GM21619 (cell line): Measurements from ENCODE around the gene FBN2.

ENCODE experiments used
- ATAC-seq: cut with Tn5 transposase; IDR thresholded peaks from one replicate; pipeline ENCODE4 v1.9.1; 2021; ENCODE audit not compliant: unreplicated experiment

The FBN2 gene

GRCh38 chr5:128538000-128538249 lies at the start of gene FBN2:
Gene FBN2 (minus strand): TSS chr5:128538245. CDS start chr5:128537603, 642 bp downstream.
- ATAC-seq = no peak

GRCh38 chr5:128587275-128587674 lies 49.2 kb upstream of the FBN2 start:
- ATAC-seq = no peak

GRCh38 chr5:128586848-128587247 lies 48.8 kb upstream of the FBN2 start:
- no peak for ATAC-seq

- ATAC-seq = no peak
Measured at GRCh38 chr5:128579639-128580038, 41.6 kb upstream of the FBN2 start.

- ATAC-seq = no peak
Measured at GRCh38 chr5:128579093-128579492, 41.0 kb upstream of the FBN2 start.

- ATAC-seq = no peak
Measured at GRCh38 chr5:128574041-128574440, 36.0 kb upstream of the FBN2 start.

- no peak for ATAC-seq
Measured at GRCh38 chr5:128572930-128573319, 34.9 kb upstream of the FBN2 start.

- no peak for ATAC-seq
Measured at GRCh38 chr5:128572051-128572929, 34.2 kb upstream of the FBN2 start.

GRCh38 chr5:128566178-128566577 lies 28.1 kb upstream of the FBN2 start:
- ATAC-seq = no peak

- no peak for ATAC-seq
Measured at GRCh38 chr5:128559300-128560297, 21.6 kb upstream of the FBN2 start.

- ATAC-seq = no peak
Measured at GRCh38 chr5:128553747-128554146, 15.7 kb upstream of the FBN2 start.

GRCh38 chr5:128551476-128551875 lies 13.4 kb upstream of the FBN2 start:
- ATAC-seq = no peak

GRCh38 chr5:128549496-128549895 lies 11.5 kb upstream of the FBN2 start:
- no peak for ATAC-seq

GRCh38 chr5:128546658-128547281 lies 8.7 kb upstream of the FBN2 start:
- no peak for ATAC-seq

GRCh38 chr5:128541385-128541784 lies 3.3 kb upstream of the FBN2 start:
- ATAC-seq = no peak

GRCh38 chr5:128539038-128539429 lies 989 bp upstream of the FBN2 start:
- no peak for ATAC-seq

- no peak for ATAC-seq
Measured at GRCh38 chr5:128538250-128539037, 399 bp upstream of the FBN2 start.

- ATAC-seq = no peak
Measured at GRCh38 chr5:128537221-128537999, 635 bp downstream of the FBN2 start.

- ATAC-seq = no peak
Measured at GRCh38 chr5:128536254-128537220, 1.5 kb downstream of the FBN2 start.
